ENCODE measurements around the gene CLPTM1.
"Not testable (repeated sequence)": the region's sequence is repeated elsewhere in the genome, so short reads cannot be mapped to it uniquely, and the experiment has no call there.

- TF ChIP-seq JUND (IDR thresholded peaks at IDR 0.05; ENCODE audit: borderline replicate concordance, low read depth, low read length): 0 out of 2 replicates have a peak, but pooled peaks have one; percentile 8
- peak; percentile 11; the same call in 1 of the 3 replicates for TF ChIP-seq JUND (tag; IDR thresholded peaks at IDR 0.05; ENCODE audit: borderline replicate concordance, low read depth, low read length)
- TF ChIP-seq POLR2AphosphoS5 (IDR thresholded peaks at IDR 0.05; ENCODE audit: control insufficient read depth, insufficient read depth, low read depth, low read length); TAF15 (IDR thresholded peaks at IDR 0.05; ENCODE audit: low read depth, low read length); ZNF174 (CRISPR knock-in tag; IDR thresholded peaks at IDR 0.05); CBX2 (IDR thresholded peaks at IDR 0.05; ENCODE audit: insufficient read depth, low read length, poor library complexity, severe bottlenecking); MYC (IDR thresholded peaks at IDR 0.05; ENCODE audit: low read depth, low read length); MYC (CRISPR knock-in tag; IDR thresholded peaks at IDR 0.05; ENCODE audit: borderline replicate concordance, low read depth): not testable (repeated sequence)
These were observed 41.4 kb upstream of the CLPTM1 start for GRCh38 chr19:44913512-44914432.

Measured in K562 (cell line).